Neuronal stem cell (in vitro differentiated cells): Measurements from ENCODE around the gene DAPK1.

Experiments used
- DNase-seq: peaks from one replicate; pipeline ENCODE4 v3.0.0-alpha.2; 2013; ENCODE audit warnings: low spot score
- H2AFZ ChIP-seq: one replicate; pipeline ENCODE4 v1.6.1; 2013; ENCODE audit warnings: mild to moderate bottlenecking, low read length, inconsistent platforms
- H2AK5ac ChIP-seq: 2 replicates; pipeline ENCODE4 v1.6.1; 2013; ENCODE audit warnings: low read depth, mild to moderate bottlenecking, inconsistent platforms, low read length, moderate library complexity, mixed read lengths
- H2BK120ac ChIP-seq: 2 replicates; pipeline ENCODE4 v1.6.1; 2013; ENCODE audit warnings: low read depth, mild to moderate bottlenecking, inconsistent platforms, low read length, moderate library complexity, mixed read lengths
- H2BK12ac ChIP-seq: one replicate; pipeline ENCODE4 v1.6.1; 2013; ENCODE audit warnings: low read length, inconsistent platforms
- H2BK15ac ChIP-seq: 2 replicates; pipeline ENCODE4 v1.6.1; 2013; ENCODE audit warnings: mild to moderate bottlenecking, low read length, inconsistent platforms, mixed read lengths
- H2BK5ac ChIP-seq: one replicate; pipeline ENCODE4 v1.6.1; 2013; ENCODE audit warnings: inconsistent platforms, mild to moderate bottlenecking, low read length, moderate library complexity
- H3K14ac ChIP-seq: one replicate; pipeline ENCODE4 v1.6.1; 2013; ENCODE audit warnings: low read length, inconsistent platforms
- H3K18ac ChIP-seq: 2 replicates; pipeline ENCODE4 v1.6.1; 2013; ENCODE audit warnings: low read length, inconsistent platforms
- H3K23ac ChIP-seq: 2 replicates; pipeline ENCODE4 v1.6.1; 2013; ENCODE audit warnings: low read depth, mild to moderate bottlenecking, mixed read lengths, low read length, inconsistent platforms; ENCODE audit not compliant: poor library complexity
- H3K27ac ChIP-seq: replicated peaks from 3 replicates; pipeline ENCODE4 v1.5.1; 2013; ENCODE audit warnings: low read length, inconsistent platforms
- H3K27me3 ChIP-seq, 3 experiments: 2 replicates each; pipeline ENCODE4 v1.6.1; 2013; ENCODE audit warnings: low read length in 3 of 3, mild to moderate bottlenecking in 2 of 3, inconsistent platforms in 1 of 3, low read depth in 1 of 3, mixed read lengths in 1 of 3, moderate library complexity in 1 of 3; ENCODE audit not compliant: control insufficient read depth in 3 of 3, insufficient read depth in 3 of 3
- H3K36me3 ChIP-seq, 2 donors: replicated peaks in 1 of 2; 2 replicates each; pipeline ENCODE4 v1.6.1; 2013; ENCODE audit warnings: low read length in 2 of 2; ENCODE audit not compliant: control insufficient read depth in 2 of 2, insufficient read depth in 2 of 2
- H3K4ac ChIP-seq: 2 replicates; pipeline ENCODE4 v1.6.1; 2013; ENCODE audit warnings: inconsistent platforms, mild to moderate bottlenecking, low read length, moderate library complexity
- H3K4me1 ChIP-seq, 2 donors: 1 replicate in 1 of 2; 2 replicates in 1 of 2; pipeline ENCODE4 v1.6.1; 2013; ENCODE audit warnings: low read length in 2 of 2, low read depth in 1 of 2; ENCODE audit not compliant: control insufficient read depth in 2 of 2, insufficient read depth in 1 of 2
- H3K4me2 ChIP-seq: one replicate; pipeline ENCODE4 v1.6.1; 2013; ENCODE audit warnings: mild to moderate bottlenecking, low read length, inconsistent platforms; ENCODE audit not compliant: insufficient read depth, poor library complexity, severe bottlenecking
- H3K4me3 ChIP-seq, 2 donors: 2 replicates each; pipeline ENCODE4 v1.5.1; 2013; ENCODE audit warnings: low read length in 2 of 2, mild to moderate bottlenecking in 2 of 2, inconsistent platforms in 1 of 2, moderate library complexity in 1 of 2
- H3K79me1 ChIP-seq: one replicate; pipeline ENCODE4 v1.6.1; 2013; ENCODE audit warnings: low read depth, mild to moderate bottlenecking, inconsistent platforms, low read length, moderate library complexity
- H3K9ac ChIP-seq: one replicate; pipeline ENCODE4 v1.6.1; 2013; ENCODE audit warnings: mild to moderate bottlenecking, low read depth, low read length, inconsistent platforms; ENCODE audit not compliant: poor library complexity
- H3K9me3 ChIP-seq, 2 donors: replicated peaks in 1 of 2; 2 replicates each; pipeline versions ENCODE3 to v1.6.1; 2013; ENCODE audit warnings: low read length in 2 of 2, mild to moderate bottlenecking in 2 of 2, inconsistent platforms in 1 of 2, low read depth in 1 of 2, mixed read lengths in 1 of 2, moderate library complexity in 1 of 2; ENCODE audit not compliant: control insufficient read depth in 2 of 2, insufficient read depth in 1 of 2
- H4K8ac ChIP-seq: one replicate; pipeline ENCODE4 v1.6.1; 2013; ENCODE audit warnings: low read depth, mild to moderate bottlenecking, inconsistent platforms, low read length, moderate library complexity
- H4K91ac ChIP-seq: one replicate; pipeline ENCODE4 v1.6.1; 2013; ENCODE audit warnings: low read length, low read depth, mild to moderate bottlenecking, inconsistent platforms; ENCODE audit not compliant: poor library complexity
- WGBS, 2 donors: extraction: QIAGEN DNeasy Blood & Tissue Kit; methylation state at CpG; one replicate each; pipeline ENCODE4 v1.1.7; 2013; ENCODE audit warnings: missing lambda C conversion rate in 2 of 2, mixed read lengths in 1 of 2; ENCODE audit not compliant: insufficient read length in 2 of 2, insufficient replicate concordance in 1 of 2; ENCODE audit errors: extremely low coverage in 2 of 2; 5-methylcytosine and 5-hydroxymethylcytosine counted together

Gene DAPK1

DNA sequence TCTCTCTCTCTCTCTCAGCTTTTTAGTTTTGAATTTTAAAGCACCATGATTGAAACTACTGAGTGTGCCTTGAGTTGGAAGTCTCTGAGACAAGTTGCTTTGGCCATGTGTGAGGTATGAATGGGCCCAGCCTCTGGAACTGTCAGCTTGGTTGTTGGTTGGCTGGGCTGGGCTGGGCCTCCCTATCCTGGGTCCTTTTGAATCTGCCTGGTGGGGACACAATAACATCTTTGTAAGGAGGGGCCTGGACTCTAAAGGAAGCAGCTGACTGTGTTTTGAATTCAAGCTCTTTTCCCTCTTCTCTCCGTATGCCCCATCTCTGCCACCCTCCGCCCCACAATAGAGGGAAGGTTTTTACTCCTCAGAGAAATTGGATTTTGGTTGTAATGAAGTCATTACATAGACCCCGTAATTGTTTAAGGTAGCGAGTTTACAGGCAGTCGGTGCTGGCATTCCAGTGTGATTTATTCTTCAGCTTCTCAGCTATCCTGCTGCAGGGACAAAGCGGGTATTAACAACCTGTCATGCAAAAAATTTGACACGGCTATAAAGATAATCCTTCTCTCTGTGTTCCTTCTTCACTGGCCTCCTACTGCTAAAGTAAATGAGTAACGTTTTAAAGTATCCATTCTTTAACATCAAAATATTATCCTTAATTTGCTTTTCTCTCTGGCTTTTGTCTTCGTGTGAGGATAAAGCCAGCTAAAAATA lies 105.4 kb downstream of the DAPK1 start:
- WGBS, 2 donors, result no CpG with 5 or more reads among the region's 9 CpGs
- Histone ChIP-seq H3K18ac (no peak overlapping the region), H3K9me3 (no peaks in the 10 kb centered on the region), H2BK120ac (no peak overlapping the region), H3K9ac (no peak overlapping the region), H3K27ac (no peak overlapping the region), H2AFZ (no peak overlapping the region), H3K4me3 (no peak overlapping the region), H2BK12ac (no peak overlapping the region), H3K4me1 (peaks cover 11% of the 10 kb centered on the region in 2 donors), H3K27me3 (no peaks in the 10 kb centered on the region), H4K91ac (no peak overlapping the region), H2BK5ac (no peak overlapping the region), H3K36me3 (peaks cover 6 to 31% of the 10 kb centered on the region in 2 donors), H4K8ac (no peak overlapping the region), H2BK15ac (no peak overlapping the region), H3K4me2 (no peak overlapping the region), H3K14ac (no peak overlapping the region), H2AK5ac (no peak overlapping the region), H3K79me1 (peaks cover 2% of the 10 kb centered on the region), H3K4ac (no peak overlapping the region), H3K23ac (no peak overlapping the region)
- DNase-seq, result no peak

DNA sequence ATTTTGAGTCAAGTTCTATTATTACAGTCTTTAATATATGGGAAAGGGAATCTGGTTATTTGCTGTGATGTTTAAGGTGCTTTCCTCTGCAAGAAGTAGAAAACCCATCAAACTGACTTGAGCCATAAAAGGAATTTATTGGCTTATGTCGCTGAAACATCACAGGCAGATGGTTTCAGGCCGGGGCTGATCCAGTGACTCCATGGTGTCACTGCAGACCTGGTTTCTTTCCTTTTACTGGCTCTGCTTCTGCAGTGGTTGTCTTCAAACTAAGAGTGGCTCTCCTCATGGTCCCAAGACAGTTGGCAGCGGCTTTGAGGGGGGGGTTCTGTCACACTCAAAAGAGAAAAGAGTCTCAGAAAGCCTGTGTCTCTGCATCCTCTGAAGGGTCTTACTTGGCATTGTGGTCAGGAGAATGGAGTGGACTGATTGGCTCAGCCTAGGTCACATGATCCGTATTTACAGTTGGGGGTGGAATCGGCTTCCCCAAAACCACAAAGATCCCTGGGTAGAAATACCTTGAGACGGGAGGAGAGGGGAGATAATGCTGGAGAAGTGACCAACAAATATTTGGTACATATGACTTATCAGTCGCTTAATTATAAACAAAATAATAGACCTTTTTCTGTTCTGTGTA lies 106.3 kb downstream of the DAPK1 start:
- H3K79me1 ChIP-seq, result peaks cover 2% of the 10 kb centered on the region
- no peak overlapping the region for H2BK5ac ChIP-seq
- H3K4me2 ChIP-seq, result no peak overlapping the region
- no peak overlapping the region for H2AFZ ChIP-seq
- no peak overlapping the region for H3K18ac ChIP-seq
- no peak overlapping the region for H4K8ac ChIP-seq
- no CpG with 5 or more reads among the region's 7 CpGs for WGBS, 2 donors
- no peak overlapping the region for H3K4me3 ChIP-seq
- H2BK120ac ChIP-seq, result no peak overlapping the region
- H3K9me3 ChIP-seq, result no peaks in the 10 kb centered on the region
- no peaks in the 10 kb centered on the region for H3K27me3 ChIP-seq
- H2AK5ac ChIP-seq, result no peak overlapping the region
- H3K14ac ChIP-seq, result no peak overlapping the region
- no peak overlapping the region for H3K4ac ChIP-seq
- no peak overlapping the region for H2BK15ac ChIP-seq
- no peak overlapping the region for H3K9ac ChIP-seq
- no peak overlapping the region for H3K23ac ChIP-seq
- no peak overlapping the region for H3K27ac ChIP-seq
- no peak overlapping the region for H4K91ac ChIP-seq
- H2BK12ac ChIP-seq, result no peak overlapping the region
- H3K4me1 ChIP-seq, result peaks cover 11% of the 10 kb centered on the region in 2 donors
- no peak for DNase-seq
- H3K36me3 ChIP-seq, result peaks cover 6 to 39% of the 10 kb centered on the region in 2 donors

DNA sequence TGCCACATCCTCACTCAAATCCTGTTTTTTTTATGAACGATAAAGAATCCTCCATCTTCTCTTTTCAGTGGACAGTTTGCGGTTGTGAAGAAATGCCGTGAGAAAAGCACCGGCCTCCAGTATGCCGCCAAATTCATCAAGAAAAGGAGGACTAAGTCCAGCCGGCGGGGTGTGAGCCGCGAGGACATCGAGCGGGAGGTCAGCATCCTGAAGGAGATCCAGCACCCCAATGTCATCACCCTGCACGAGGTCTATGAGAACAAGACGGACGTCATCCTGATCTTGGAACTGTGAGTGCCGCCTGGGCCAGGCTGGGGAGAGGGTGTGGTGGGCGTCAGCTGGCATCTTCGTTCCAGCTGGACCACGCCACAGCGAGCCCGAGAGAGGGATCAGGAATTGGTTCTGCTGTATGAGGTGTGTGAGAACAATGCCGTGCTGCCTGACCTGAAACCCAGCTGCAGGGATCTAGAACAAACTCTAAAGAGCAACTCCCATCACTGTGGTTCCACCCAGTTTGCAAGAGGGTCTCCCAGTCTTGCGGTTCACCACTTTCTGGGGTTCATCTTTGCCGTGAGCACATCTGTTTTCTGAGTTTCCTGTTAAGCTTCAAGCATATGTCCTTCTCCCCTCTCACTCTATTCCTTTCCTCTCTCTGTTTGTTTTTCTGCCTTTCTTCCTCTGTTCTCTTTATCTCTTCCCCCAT lies 107.4 kb downstream of the DAPK1 start:
- Histone ChIP-seq H4K8ac (no peak overlapping the region), H2BK120ac (no peak overlapping the region), H2BK12ac (no peak overlapping the region), H2AFZ (no peak overlapping the region), H3K27me3 (no peaks in the 10 kb centered on the region), H3K18ac (no peak overlapping the region), H2BK5ac (no peak overlapping the region), H3K27ac (no peak overlapping the region), H4K91ac (no peak overlapping the region), H3K23ac (no peak overlapping the region), H3K4me1 (peaks cover 6 to 11% of the 10 kb centered on the region in 2 donors), H3K4me2 (no peak overlapping the region), H2AK5ac (no peak overlapping the region), H3K79me1 (peaks cover 2% of the 10 kb centered on the region), H2BK15ac (no peak overlapping the region), H3K4ac (no peak overlapping the region), H3K4me3 (no peak overlapping the region), H3K9me3 (no peaks in the 10 kb centered on the region), H3K14ac (no peak overlapping the region), H3K9ac (no peak overlapping the region), H3K36me3 (peaks cover 6 to 50% of the 10 kb centered on the region in 2 donors)
- no peak for DNase-seq
- no CpG with 5 or more reads among the region's 23 CpGs for WGBS, 2 donors

DNA sequence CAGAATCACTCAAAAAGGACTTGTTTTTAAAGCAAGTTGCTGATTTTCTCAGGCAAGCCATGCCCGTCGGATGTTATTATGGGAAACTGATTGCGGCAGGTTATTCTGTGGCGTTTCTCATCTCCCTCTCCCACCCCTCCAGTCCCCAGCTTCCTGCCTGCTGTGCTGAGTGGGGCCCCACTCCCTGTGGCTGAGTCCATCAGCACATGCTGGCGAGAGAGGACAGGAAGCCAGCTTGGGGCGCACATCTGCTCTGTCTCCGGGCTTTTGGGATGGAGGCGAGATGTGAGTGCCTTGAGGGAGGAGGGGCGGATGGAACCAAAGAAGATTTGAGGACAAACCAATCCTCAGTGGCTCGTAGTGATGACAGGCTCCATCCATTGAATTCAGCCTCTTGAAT lies 108.0 kb downstream of the DAPK1 start:
- Histone ChIP-seq H3K23ac (no peak overlapping the region), H4K91ac (no peak overlapping the region), H2AFZ (no peak overlapping the region), H3K4me1 (peaks cover 11 to 12% of the 10 kb centered on the region in 2 donors), H3K36me3 (peaks cover 6 to 56% of the 10 kb centered on the region in 2 donors), H2BK120ac (no peak overlapping the region), H2BK12ac (no peak overlapping the region), H2AK5ac (no peak overlapping the region), H4K8ac (no peak overlapping the region), H3K79me1 (peaks cover 2% of the 10 kb centered on the region), H3K9me3 (no peaks in the 10 kb centered on the region), H3K9ac (no peak overlapping the region), H3K4me3 (no peak overlapping the region), H3K4ac (no peak overlapping the region), H2BK15ac (no peak overlapping the region), H3K14ac (no peak overlapping the region), H3K27me3 (no peaks in the 10 kb centered on the region), H3K4me2 (no peak overlapping the region), H3K18ac (peak overlapping the region; percentile 22), H2BK5ac (no peak overlapping the region), H3K27ac (no peak overlapping the region)
- no peak for DNase-seq
- no CpG with 5 or more reads among the region's 10 CpGs for WGBS, 2 donors
